ENCODE data around the gene MEIS2. TPM values are rescaled to one million over a fixed set of nuclear protein-coding genes. Genes with fewer than 3 reads are reported as not detected.

Gene MEIS2
- total RNA-seq, 4 donors from 2014 or later, result 9.0 to 18.5 (median 16.3) TPM

- TF ChIP-seq, protein P1, sequence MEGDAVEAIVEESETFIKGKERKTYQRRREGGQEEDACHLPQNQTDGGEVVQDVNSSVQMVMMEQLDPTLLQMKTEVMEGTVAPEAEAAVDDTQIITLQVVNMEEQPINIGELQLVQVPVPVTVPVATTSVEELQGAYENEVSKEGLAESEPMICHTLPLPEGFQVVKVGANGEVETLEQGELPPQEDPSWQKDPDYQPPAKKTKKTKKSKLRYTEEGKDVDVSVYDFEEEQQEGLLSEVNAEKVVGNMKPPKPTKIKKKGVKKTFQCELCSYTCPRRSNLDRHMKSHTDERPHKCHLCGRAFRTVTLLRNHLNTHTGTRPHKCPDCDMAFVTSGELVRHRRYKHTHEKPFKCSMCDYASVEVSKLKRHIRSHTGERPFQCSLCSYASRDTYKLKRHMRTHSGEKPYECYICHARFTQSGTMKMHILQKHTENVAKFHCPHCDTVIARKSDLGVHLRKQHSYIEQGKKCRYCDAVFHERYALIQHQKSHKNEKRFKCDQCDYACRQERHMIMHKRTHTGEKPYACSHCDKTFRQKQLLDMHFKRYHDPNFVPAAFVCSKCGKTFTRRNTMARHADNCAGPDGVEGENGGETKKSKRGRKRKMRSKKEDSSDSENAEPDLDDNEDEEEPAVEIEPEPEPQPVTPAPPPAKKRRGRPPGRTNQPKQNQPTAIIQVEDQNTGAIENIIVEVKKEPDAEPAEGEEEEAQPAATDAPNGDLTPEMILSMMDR (IDR thresholded peaks at IDR 0.05), result no peak
- TF ChIP-seq POLR2AphosphoS5 (IDR thresholded peaks at IDR 0.05) (no peak), POLR2A (IDR thresholded peaks at IDR 0.05) (no peak), EP300 (IDR thresholded peaks at IDR 0.05) (no peak)
- Histone ChIP-seq H3K4me3 (peak overlapping the region; percentile 76), H3K27me3 (peaks cover 32% of the 10 kb centered on the region), H3K36me3 (no peaks in the 10 kb centered on the region), H3K4me1 (peaks cover 31% of the 10 kb centered on the region), H3K9me3 (no peaks in the 10 kb centered on the region), H3K27ac (no peak overlapping the region)
- DNase-seq (ENCODE audit: low spot score in 2 of 2), result no peak
- WGBS, result 80% methylated on average over 27 of the region's 27 CpGs
Measured at GRCh38 chr15:37103475-37104423, 3.4 kb upstream of the MEIS2 start.

DNA sequence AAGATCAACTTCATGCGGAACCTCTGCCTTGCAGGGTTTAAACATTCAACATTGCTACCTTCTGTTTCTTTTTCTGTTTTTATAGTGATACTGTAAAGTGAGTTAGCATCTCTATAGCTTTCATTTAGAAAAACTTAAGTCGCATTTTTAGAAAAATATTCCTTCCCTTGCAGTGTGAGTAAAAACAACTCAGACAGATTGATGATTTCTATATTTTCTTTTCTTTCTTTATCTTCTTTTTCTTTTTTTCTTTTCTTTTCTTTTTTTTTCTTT, 2.8 kb upstream of the MEIS2 start:
- no peak overlapping the region for H3K27ac ChIP-seq
- TF ChIP-seq, protein P1 (IDR thresholded peaks at IDR 0.05), result no peak
- TF ChIP-seq EP300 (IDR thresholded peaks at IDR 0.05) (no peak), POLR2A (IDR thresholded peaks at IDR 0.05) (no peak), POLR2AphosphoS5 (IDR thresholded peaks at IDR 0.05) (no peak)

DNA sequence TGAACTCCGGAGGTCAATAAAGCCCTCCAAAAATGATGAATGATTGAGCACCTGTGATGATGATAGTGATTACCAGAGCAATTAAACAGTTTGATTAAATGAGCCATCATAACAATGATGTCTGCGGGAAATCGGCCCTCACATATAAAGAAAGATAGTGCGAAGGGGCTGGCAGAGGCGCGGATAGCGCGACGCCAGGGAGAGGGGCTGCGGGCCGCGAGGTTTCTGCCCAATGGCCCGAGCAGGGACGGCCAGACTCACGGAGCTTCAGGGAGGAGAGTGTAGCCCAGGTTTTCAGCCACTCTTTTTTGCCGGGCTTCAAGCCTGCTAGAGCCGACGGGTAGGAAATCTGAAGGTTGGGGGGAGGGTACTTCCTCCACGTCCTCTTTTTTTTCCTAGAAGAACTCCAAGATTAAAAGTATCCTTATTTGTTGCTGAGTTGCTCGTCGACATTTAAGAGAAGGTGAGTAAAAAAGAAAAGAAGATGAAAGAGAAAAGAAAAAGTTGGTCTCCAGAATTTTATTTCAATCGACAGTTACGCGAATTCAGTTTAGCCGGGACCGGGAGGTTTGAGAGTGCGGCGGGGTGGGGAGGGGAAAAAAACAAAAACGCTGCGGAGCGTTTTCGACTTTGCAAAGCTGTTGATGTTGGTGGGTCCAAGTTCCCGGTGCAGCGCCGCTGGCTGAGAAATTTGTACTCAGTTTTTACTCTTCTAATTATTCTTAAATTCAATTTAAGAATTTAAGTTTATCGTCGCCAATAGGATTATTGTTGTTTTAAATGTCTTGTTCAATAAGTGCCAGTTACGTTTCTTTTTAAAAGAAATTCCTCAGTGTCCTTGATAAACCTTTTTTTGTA, 2.2 kb upstream of the MEIS2 start:
- no peaks in the 10 kb centered on the region for H3K36me3 ChIP-seq
- DNase-seq (ENCODE audit: low spot score in 2 of 2), result no peak
- H3K4me1 ChIP-seq, result peaks cover 31% of the 10 kb centered on the region
- H3K9me3 ChIP-seq, result no peaks in the 10 kb centered on the region
- WGBS, result 18% methylated on average over 38 of the region's 38 CpGs
- TF ChIP-seq EP300 (IDR thresholded peaks at IDR 0.05) (no peak), POLR2AphosphoS5 (IDR thresholded peaks at IDR 0.05) (no peak), POLR2A (IDR thresholded peaks at IDR 0.05) (no peak)
- TF ChIP-seq, protein P1 (IDR thresholded peaks at IDR 0.05), result no peak
- peak overlapping the region; percentile 76 for H3K4me3 ChIP-seq
- peak overlapping the region; percentile 92 for H3K27ac ChIP-seq
- H3K27me3 ChIP-seq, result peaks cover 35% of the 10 kb centered on the region

More for the DNA sequence above, 2.8 kb upstream of the MEIS2 start:
- Histone ChIP-seq H3K4me1 (peaks cover 31% of the 10 kb centered on the region), H3K36me3 (no peaks in the 10 kb centered on the region), H3K9me3 (no peaks in the 10 kb centered on the region), H3K27me3 (peaks cover 32% of the 10 kb centered on the region), H3K4me3 (peak overlapping the region; percentile 76)
- WGBS, result 63% methylated on average over 2 of the region's 2 CpGs
- DNase-seq (ENCODE audit: low spot score in 2 of 2), result no peak

- Histone ChIP-seq H3K4me1 (peaks cover 33% of the 10 kb centered on the region), H3K36me3 (no peaks in the 10 kb centered on the region), H3K4me3 (peak overlapping the region; percentile 76), H3K27ac (peak overlapping the region; percentile 92), H3K27me3 (peaks cover 31% of the 10 kb centered on the region), H3K9me3 (no peaks in the 10 kb centered on the region)
- DNase-seq (ENCODE audit: low spot score in 2 of 2), result no peak
- TF ChIP-seq POLR2AphosphoS5 (IDR thresholded peaks at IDR 0.05) (no peak), EP300 (IDR thresholded peaks at IDR 0.05) (no peak), POLR2A (IDR thresholded peaks at IDR 0.05) (no peak)
- TF ChIP-seq, protein P1 (IDR thresholded peaks at IDR 0.05), result no peak
- 3% methylated on average over 15 of the region's 15 CpGs for WGBS
Measured at GRCh38 chr15:37101980-37102304, 1.6 kb upstream of the MEIS2 start.

DNA sequence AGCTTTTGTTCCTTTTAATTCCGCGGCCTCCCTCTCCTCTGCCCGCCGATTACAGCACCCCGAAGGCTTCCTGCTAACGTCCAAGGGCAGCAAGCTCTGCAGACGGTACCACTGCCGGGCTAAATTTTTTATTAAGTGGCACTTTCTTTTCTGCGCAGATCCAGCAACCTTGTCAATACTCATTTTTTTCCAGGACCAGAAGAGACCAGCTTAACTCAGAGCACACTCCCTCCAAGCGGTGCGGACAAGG, 542 bp upstream of the MEIS2 start:
- DNase-seq (ENCODE audit: low spot score in 2 of 2), result no peak
- peaks cover 24% of the 10 kb centered on the region for H3K27me3 ChIP-seq

More for the DNA sequence above, 542 bp upstream of the MEIS2 start:
- Histone ChIP-seq H3K4me1 (peaks cover 32% of the 10 kb centered on the region), H3K36me3 (no peaks in the 10 kb centered on the region), H3K27ac (peak overlapping the region; percentile 92), H3K9me3 (no peaks in the 10 kb centered on the region), H3K4me3 (peak overlapping the region; percentile 76)
- TF ChIP-seq, protein P1 (IDR thresholded peaks at IDR 0.05), result no peak
- under 1% methylated on average over 9 of the region's 11 CpGs for WGBS

Measured in suprapubic skin (tissue), 4 donors.